GM10266 (cell line): ENCODE data around the gene EFS.

Source experiments
- DNase-seq: peaks from one replicate; pipeline ENCODE4 v3.0.0; 2012; ENCODE audit errors: extremely low spot score
- TF ChIP-seq, protein P1 (sequence below): IDR thresholded peaks from 2 replicates; pipeline ENCODE4 v1.5.1; 2012; ENCODE audit warnings: mild to moderate bottlenecking, low read depth; ENCODE audit not compliant: control insufficient read depth, insufficient read depth; ENCODE audit errors: missing control alignments

Gene EFS

GRCh38 chr14:23307687-23308644 is 57.0 kb downstream of the EFS start:
- DNase-seq: no peak
- TF ChIP-seq, protein P1, sequence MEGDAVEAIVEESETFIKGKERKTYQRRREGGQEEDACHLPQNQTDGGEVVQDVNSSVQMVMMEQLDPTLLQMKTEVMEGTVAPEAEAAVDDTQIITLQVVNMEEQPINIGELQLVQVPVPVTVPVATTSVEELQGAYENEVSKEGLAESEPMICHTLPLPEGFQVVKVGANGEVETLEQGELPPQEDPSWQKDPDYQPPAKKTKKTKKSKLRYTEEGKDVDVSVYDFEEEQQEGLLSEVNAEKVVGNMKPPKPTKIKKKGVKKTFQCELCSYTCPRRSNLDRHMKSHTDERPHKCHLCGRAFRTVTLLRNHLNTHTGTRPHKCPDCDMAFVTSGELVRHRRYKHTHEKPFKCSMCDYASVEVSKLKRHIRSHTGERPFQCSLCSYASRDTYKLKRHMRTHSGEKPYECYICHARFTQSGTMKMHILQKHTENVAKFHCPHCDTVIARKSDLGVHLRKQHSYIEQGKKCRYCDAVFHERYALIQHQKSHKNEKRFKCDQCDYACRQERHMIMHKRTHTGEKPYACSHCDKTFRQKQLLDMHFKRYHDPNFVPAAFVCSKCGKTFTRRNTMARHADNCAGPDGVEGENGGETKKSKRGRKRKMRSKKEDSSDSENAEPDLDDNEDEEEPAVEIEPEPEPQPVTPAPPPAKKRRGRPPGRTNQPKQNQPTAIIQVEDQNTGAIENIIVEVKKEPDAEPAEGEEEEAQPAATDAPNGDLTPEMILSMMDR: no peak

DNA sequence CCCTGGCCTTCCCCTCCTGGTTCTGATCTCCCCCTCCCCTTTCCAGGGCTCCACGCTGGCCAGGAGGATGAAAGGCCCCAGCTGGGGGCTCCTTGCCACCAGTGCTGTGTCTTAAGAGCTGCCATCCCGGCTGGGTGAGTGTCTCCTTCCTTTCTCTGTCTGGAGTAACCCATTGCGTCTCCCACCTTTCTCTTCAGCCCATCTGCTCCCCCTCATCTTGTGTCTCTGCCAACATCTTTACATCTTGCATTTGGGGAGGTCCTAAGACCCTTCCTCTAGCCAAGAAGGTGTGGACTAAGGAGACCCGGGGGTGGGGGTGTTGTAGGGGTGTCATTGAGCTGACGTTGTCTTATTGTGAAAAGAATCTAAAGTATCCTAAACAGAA is 57.8 kb downstream of the EFS start:
- no peak for DNase-seq
- TF ChIP-seq, protein P1: no peak

DNA sequence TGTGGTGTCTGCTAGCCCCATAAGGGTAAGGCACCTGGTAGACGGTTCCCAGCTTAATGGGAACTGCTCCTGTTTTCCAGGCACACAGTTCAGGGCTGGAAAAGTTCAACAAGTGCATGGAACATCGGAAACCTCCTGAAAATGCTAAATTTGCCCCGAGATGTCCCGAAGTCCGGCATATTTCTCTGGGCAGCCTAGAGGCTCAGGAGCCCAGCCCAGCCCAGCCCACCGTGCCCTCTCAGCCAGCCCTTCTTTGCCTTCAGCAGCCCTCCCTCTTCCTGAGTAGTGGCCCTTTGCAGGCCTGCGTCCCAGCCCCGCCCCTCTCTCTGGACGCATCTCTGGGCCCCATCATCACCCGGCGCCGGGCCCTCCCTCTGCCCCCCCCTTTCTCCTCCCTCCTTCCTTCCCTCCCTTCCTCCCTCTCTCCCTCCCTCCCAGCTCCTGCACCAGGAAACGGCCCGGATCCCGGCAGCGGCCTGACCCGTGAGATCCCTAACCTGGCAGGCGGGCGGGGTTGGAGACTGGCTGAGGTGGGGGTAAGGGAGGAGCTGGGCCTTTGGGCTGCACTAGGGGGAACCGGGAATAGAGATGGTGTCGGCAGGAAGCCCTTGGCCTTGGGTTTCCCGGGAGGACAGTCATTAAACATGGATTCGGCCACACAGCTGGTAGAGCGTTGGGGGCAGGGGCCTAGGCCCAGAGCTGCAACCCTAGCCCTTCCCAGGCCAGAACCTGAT is 58.4 kb downstream of the EFS start, which contains the start of gene BCL2L2:
TSS of gene BCL2L2 (plus strand) at position 422 of the 734 bp plus-strand sequence. CDS start 935 bp downstream, outside the sequence.
- DNase-seq: peak; percentile 77
- TF ChIP-seq, protein P1: no peak
